SK-N-SH (cell line): ENCODE data around the gene MAN1A2. TPM values are rescaled to one million over a fixed set of nuclear protein-coding genes. Genes with fewer than 3 reads are reported as not detected.
A peak's percentile ranks its signal among the peaks of the same experiment; 100 is the strongest.

Experiments
- CTCF ChIA-PET: fragments of 300-600, 350-600 bp; formaldehyde crosslinking; extraction: SDS; loops from one replicate; lab custom pipeline; 2021; lab: Yijun Ruan, JAX
- POLR2A ChIA-PET: fragments of 350-600 bp; sonication (Branson Sonifier 250); formaldehyde crosslinking; extraction: SDS; loops from one replicate; lab custom pipeline; 2020; ENCODE audit warnings: antibody characterized with exemption, inconsistent platforms; lab: Yijun Ruan, JAX
- DNase-seq: peaks from one replicate; pipeline ENCODE4 v3.0.0; 2012
- H2AFZ ChIP-seq: fragments of 200-600 bp; sonication (generic); 2 replicates; pipeline ENCODE4 v1.8.1; 2016; ENCODE audit warnings: antibody characterized with exemption, mild to moderate bottlenecking, low read depth
- H3F3A ChIP-seq: fragments of 200-600 bp; sonication (generic); replicated peaks from 2 replicates; pipeline ENCODE3; 2016; ENCODE audit warnings: antibody characterized with exemption, mild to moderate bottlenecking; ENCODE audit not compliant: insufficient read depth
- H3K27ac ChIP-seq, 2 experiments: fragments of 200-500 bp in 1 of 2; fragments of 200-600 bp in 1 of 2; sonication (Bioruptor generic) in 1 of 2; sonication (generic), shearing (Covaris generic) in 1 of 2; 2 replicates each; pipeline versions ENCODE4 v1.5.1 to v1.6.1; 2014 to 2016; ENCODE audit warnings: low read depth in 2 of 2, inconsistent platforms in 1 of 2, low read length in 1 of 2, mild to moderate bottlenecking in 1 of 2, mixed read lengths in 1 of 2
- H3K27me3 ChIP-seq: fragments of 200-600 bp; sonication (generic), shearing (Covaris generic); 2 replicates; pipeline ENCODE4 v1.6.1; 2016; ENCODE audit warnings: mixed run types; ENCODE audit not compliant: insufficient read depth
- H3K36me3 ChIP-seq, 2 experiments: fragments of 200-500 bp in 1 of 2; fragments of 200-600 bp in 1 of 2; sonication (Bioruptor generic) in 1 of 2; sonication (generic) in 1 of 2; replicated peaks in 1 of 2; 2 replicates each; pipeline versions ENCODE3 to v1.5.1; 2014 to 2016; ENCODE audit warnings: low read length in 1 of 2, mild to moderate bottlenecking in 1 of 2; ENCODE audit not compliant: insufficient read depth in 2 of 2, control insufficient read depth in 1 of 2
- H3K4me1 ChIP-seq, 2 experiments: fragments of 200-500 bp in 1 of 2; fragments of 200-600 bp in 1 of 2; sonication (Bioruptor generic) in 1 of 2; sonication (generic), shearing (Covaris generic) in 1 of 2; 2 replicates each; pipeline versions ENCODE4 v1.5.1 to v1.6.1; 2014 to 2016; ENCODE audit warnings: low read depth in 1 of 2, low read length in 1 of 2, mixed run types in 1 of 2; ENCODE audit not compliant: insufficient read depth in 2 of 2, control insufficient read depth in 1 of 2
- H3K4me2 ChIP-seq: fragments of 200-600 bp; sonication (generic), shearing (Covaris generic); 2 replicates; pipeline ENCODE4 v1.6.1; 2017; ENCODE audit warnings: mixed run types
- H3K4me3 ChIP-seq, 2 experiments: fragments of 200-500 bp in 1 of 2; fragments of 200-600 bp in 1 of 2; sonication (Bioruptor generic) in 1 of 2; sonication (generic), shearing (Covaris generic) in 1 of 2; 2 replicates each; pipeline versions ENCODE4 v1.5.1 to v1.8.1; 2014 to 2016; ENCODE audit warnings: low read depth in 2 of 2, inconsistent platforms in 1 of 2, low read length in 1 of 2, mild to moderate bottlenecking in 1 of 2, mixed read lengths in 1 of 2, moderate library complexity in 1 of 2
- H3K79me2 ChIP-seq: fragments of 200-600 bp; sonication (generic); 2 replicates; pipeline ENCODE4 v1.8.1; 2017; ENCODE audit warnings: mild to moderate bottlenecking; ENCODE audit not compliant: insufficient read depth
- H3K9ac ChIP-seq: fragments of 200-600 bp; sonication (generic); 2 replicates; pipeline ENCODE4 v1.6.1; 2017; ENCODE audit warnings: mixed run types
- H3K9me2 ChIP-seq: fragments of 200-600 bp; sonication (generic); 2 replicates; pipeline ENCODE4 v1.6.1; 2017; ENCODE audit warnings: mixed run types
- H3K9me3 ChIP-seq: fragments of 200-600 bp; sonication (generic); 2 replicates; pipeline ENCODE4 v1.6.1; 2017; ENCODE audit warnings: mixed run types, mild to moderate bottlenecking, moderate library complexity
- H4K20me1 ChIP-seq: fragments of 200-600 bp; sonication (generic); 2 replicates; pipeline ENCODE4 v1.6.1; 2017; ENCODE audit warnings: mild to moderate bottlenecking, mixed run types; ENCODE audit not compliant: insufficient read depth
- CTCF ChIP-seq: fragments of 200-600 bp; sonication (generic); IDR thresholded peaks from 2 replicates; pipeline ENCODE4 v1.6.1; 2017; ENCODE audit warnings: antibody characterized with exemption, mild to moderate bottlenecking, moderate library complexity
- NFIC ChIP-seq: IDR thresholded peaks from 2 replicates; pipeline ENCODE4 v1.4.0; 2012; ENCODE audit warnings: borderline replicate concordance
- RAD21 ChIP-seq: IDR thresholded peaks from 2 replicates; pipeline ENCODE4 v1.6.1; 2012; ENCODE audit warnings: mild to moderate bottlenecking, low read length
- REST ChIP-seq: IDR thresholded peaks from 2 replicates; pipeline ENCODE4 v1.6.1; 2012; ENCODE audit warnings: mild to moderate bottlenecking, low read depth, low read length, moderate library complexity
- WGBS: methylation state at CpG from one replicate; pipeline ENCODE4 v1.1.6; 2017; ENCODE audit warnings: low lambda C conversion rate; 5-methylcytosine and 5-hydroxymethylcytosine counted together
- polyA plus RNA-seq, 3 experiments: library from polyadenylated mRNA; depleted of rRNA; stranded (reverse); fragments of >200 nt; gene quantifications; 2 replicates each; pipeline ENCODE4 v1.2.3, GENCODE V29; 2012

MAN1A2 gene
- polyA plus RNA-seq, 1 of the 3 experiments (the other 2 are of a cell fraction) = 6.0 TPM

DNA sequence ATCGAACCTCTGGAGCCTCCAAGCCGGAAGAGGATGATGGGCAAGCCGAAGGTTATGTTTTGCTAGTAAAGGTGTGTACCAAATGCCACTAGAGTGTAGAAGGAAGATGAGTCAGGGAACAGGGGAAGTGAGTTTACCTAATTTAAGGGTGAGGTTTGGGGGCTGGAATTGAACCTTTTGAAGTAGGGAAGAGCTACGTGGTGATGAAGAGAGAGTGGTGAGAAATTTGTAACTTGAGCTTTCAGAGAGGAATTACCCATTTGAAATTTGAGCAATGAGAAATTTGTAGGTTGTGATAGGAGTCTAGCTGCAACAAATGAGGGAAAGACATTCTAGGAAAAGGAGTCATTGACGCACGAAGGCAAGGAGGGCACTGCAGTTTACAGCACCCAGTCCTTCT is 168.6 kb downstream of the MAN1A2 start (continued):
- TF ChIP-seq CTCF (no peak), NFIC (no peak)
- TF ChIP-seq, all 33 proteins: peak for 0

GRCh38 chr1:117537291-117537920 is 170.2 kb downstream of the MAN1A2 start:
- WGBS = 68% methylated on average over 10 of the region's 10 CpGs
- POLR2A ChIA-PET = no interaction called here

More at GRCh38 chr1:117537291-117537920, 170.2 kb downstream of the MAN1A2 start:
- Histone ChIP-seq H3K27ac (no peak overlapping the region), H3K79me2 (no peaks in the 10 kb centered on the region), H3K9ac (no peak overlapping the region), H3K4me1 (peaks cover 0 to 6% of the 10 kb centered on the region in 2 experiments; a peak in 1 of 4 replicates), H3K4me3 (no peak overlapping the region), H2AFZ (no peak overlapping the region), H3K4me2 (no peak overlapping the region), H3K9me2 (no peaks in the 10 kb centered on the region), H3F3A (no peaks in the 10 kb centered on the region), H3K36me3 (no peaks in the 10 kb centered on the region), H3K9me3 (no peaks in the 10 kb centered on the region), H4K20me1 (no peaks in the 10 kb centered on the region), H3K27me3 (no peaks in the 10 kb centered on the region)
- CTCF ChIA-PET = interaction anchor here (7.1 kb wide), 1 partner anchor 217 kb away, joined by 192 read pairs; no protein-coding TSS in a partner anchor
- TF ChIP-seq RAD21 = no peak
- TF ChIP-seq REST = peak; percentile 49; the same call in 1 of the 2 replicates
- DNase-seq = no peak
